AG04450 (cell line): ENCODE results near the gene CNKSR3. TPM values are rescaled to one million over a fixed set of nuclear protein-coding genes. Genes with fewer than 3 reads are reported as not detected.

Experiments
- CTCF ChIA-PET: fragments of 300-600, 350-600 bp; formaldehyde crosslinking; extraction: SDS; loops from one replicate; lab custom pipeline; 2022; ENCODE audit warnings: antibody characterized with exemption, inconsistent platforms; lab: Charles Lee
- POLR2A ChIA-PET: fragments of 350-600 bp; formaldehyde crosslinking; extraction: SDS; loops from one replicate; lab custom pipeline; 2021; ENCODE audit warnings: antibody characterized with exemption, inconsistent platforms; lab: Yijun Ruan, JAX
- DNase-seq: peaks from one replicate; pipeline ENCODE4 v3.0.0-alpha.2; 2011; ENCODE audit warnings: low read depth, low spot score
- H3K27ac ChIP-seq: one replicate; pipeline ENCODE4 v1.5.1; 2012; ENCODE audit warnings: low read depth, low read length, control low read depth
- H3K27me3 ChIP-seq: one replicate; pipeline ENCODE4 v1.6.0; 2012; ENCODE audit warnings: low read length; ENCODE audit not compliant: control insufficient read depth, insufficient read depth
- H3K4me3 ChIP-seq: 2 replicates; pipeline ENCODE4 v1.5.1; 2011; ENCODE audit warnings: mild to moderate bottlenecking, low read depth, low read length, control low read depth
- H3K9me3 ChIP-seq: 2 replicates; pipeline ENCODE4 v1.5.1; 2012; ENCODE audit warnings: low read length; ENCODE audit not compliant: control insufficient read depth, insufficient read depth
- polyA plus RNA-seq: library from polyadenylated mRNA; depleted of rRNA; stranded (reverse); fragments of >200 nt; gene quantifications from 2 replicates; pipeline ENCODE4 v1.2.3, GENCODE V29; 2011
- TF ChIP-seq, protein P1 (sequence below): IDR thresholded peaks from 2 replicates; pipeline ENCODE4 v1.5.1; 2011; ENCODE audit warnings: low read depth, low read length, control low read depth, inconsistent platforms

The CNKSR3 gene
- polyA plus RNA-seq, 1 experiment = 8.6 TPM

DNA sequence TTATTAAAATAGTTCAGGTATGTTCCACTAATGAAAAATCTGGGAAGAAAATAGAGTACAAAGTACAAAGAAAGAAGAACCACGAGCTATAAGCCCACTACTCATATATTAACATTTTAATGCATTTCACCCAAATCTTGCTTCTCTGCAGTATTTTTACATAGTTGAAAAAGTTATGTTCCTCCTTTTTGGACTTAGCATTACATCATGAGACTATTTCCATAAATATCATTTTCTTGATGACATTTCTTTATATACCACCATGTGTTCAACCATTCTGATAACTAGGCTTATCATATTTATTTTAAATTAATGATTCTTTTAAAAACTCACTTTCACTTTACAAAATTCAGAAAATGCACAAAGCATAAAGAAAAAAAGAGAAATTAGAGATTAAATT is 156.9 kb downstream of the CNKSR3 start:
- ChIA-PET POLR2A (no interaction called here), CTCF (interaction anchor here (1.6 kb wide), 1 partner anchor 17 kb away, joined by 3 read pairs; no protein-coding TSS in a partner anchor)

DNA sequence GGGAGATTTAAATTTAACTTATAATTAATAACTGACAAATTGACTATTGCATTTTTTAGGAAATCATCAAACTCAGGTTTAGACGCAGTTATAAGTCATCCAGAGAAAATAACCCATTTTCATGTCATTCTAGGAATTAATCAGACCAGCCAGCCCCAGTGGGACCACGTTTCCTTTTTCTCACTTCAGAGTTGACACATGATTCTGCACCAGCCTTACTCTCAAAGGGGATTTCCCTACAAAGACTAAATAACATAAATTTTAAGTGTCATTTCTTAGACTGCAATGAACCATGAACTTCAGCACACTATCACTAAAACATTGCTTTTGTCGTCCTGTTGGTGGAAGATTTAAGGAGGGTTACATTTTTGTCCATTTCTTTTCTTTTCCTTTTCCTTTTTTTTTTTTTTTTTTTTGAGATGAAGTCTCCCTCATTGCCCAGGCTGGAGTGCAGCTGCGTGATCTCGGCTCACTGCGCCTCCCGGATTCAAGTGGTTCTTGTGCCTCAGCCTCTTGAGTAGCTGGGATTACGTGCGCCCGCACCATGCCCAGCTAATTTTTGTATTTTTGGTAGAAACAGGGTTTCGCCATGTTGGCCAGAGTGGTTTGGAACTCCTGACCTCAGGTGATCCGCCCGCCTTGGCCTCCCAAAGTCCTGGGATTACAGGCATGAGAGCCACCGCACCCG is 157.4 kb downstream of the CNKSR3 start:
- CTCF ChIA-PET = interaction anchor here (1.1 kb wide), 1 partner anchor 11 kb away, joined by 3 read pairs; no protein-coding TSS in a partner anchor
- Histone ChIP-seq H3K27ac (no peak overlapping the region), H3K27me3 (no peaks in the 10 kb centered on the region), H3K4me3 (no peak overlapping the region), H3K9me3 (no peaks in the 10 kb centered on the region)
- DNase-seq = no peak
- TF ChIP-seq, protein P1, sequence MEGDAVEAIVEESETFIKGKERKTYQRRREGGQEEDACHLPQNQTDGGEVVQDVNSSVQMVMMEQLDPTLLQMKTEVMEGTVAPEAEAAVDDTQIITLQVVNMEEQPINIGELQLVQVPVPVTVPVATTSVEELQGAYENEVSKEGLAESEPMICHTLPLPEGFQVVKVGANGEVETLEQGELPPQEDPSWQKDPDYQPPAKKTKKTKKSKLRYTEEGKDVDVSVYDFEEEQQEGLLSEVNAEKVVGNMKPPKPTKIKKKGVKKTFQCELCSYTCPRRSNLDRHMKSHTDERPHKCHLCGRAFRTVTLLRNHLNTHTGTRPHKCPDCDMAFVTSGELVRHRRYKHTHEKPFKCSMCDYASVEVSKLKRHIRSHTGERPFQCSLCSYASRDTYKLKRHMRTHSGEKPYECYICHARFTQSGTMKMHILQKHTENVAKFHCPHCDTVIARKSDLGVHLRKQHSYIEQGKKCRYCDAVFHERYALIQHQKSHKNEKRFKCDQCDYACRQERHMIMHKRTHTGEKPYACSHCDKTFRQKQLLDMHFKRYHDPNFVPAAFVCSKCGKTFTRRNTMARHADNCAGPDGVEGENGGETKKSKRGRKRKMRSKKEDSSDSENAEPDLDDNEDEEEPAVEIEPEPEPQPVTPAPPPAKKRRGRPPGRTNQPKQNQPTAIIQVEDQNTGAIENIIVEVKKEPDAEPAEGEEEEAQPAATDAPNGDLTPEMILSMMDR = no peak
- POLR2A ChIA-PET = no interaction called here

More for the DNA sequence above, 156.9 kb downstream of the CNKSR3 start:
- no peak overlapping the region for H3K4me3 ChIP-seq
- H3K27me3 ChIP-seq = no peaks in the 10 kb centered on the region
- H3K9me3 ChIP-seq = no peaks in the 10 kb centered on the region
- H3K27ac ChIP-seq = no peak overlapping the region
- TF ChIP-seq, protein P1 = no peak
- no peak for DNase-seq

- no peak overlapping the region for H3K27ac ChIP-seq
- no peak for DNase-seq
- no peaks in the 10 kb centered on the region for H3K9me3 ChIP-seq
- TF ChIP-seq, protein P1 = no peak
- CTCF ChIA-PET = no interaction called here
- POLR2A ChIA-PET = no interaction called here
- H3K4me3 ChIP-seq = no peak overlapping the region
- H3K27me3 ChIP-seq = no peaks in the 10 kb centered on the region
Observed at GRCh38 chr6:154350293-154350692, 160.2 kb downstream of the CNKSR3 start.

DNA sequence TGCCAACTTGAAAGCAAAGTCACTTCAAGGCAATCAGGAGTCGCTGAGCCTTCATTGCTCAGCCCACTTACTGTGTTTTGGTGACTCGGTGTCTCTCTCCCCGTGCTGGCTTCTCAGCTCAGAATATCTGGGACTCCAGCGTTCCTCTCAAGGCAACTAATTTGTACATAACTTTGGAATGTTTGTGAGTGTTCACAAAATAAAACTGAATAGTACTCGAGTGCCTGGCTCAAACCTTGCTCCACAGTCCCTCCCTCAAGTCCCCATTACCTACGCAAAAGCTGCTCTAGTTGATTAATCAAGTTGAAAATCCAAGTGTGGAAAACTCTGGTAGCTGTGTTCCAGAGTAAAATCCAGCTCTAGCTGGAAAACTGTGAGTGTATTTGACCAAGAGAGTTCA is 162.5 kb downstream of the CNKSR3 start:
- POLR2A ChIA-PET = no interaction called here
- no peaks in the 10 kb centered on the region for H3K27me3 ChIP-seq
- CTCF ChIA-PET = no interaction called here
- H3K9me3 ChIP-seq = no peaks in the 10 kb centered on the region
- DNase-seq = no peak
- H3K27ac ChIP-seq = no peak overlapping the region
- TF ChIP-seq, protein P1 = no peak
- no peak overlapping the region for H3K4me3 ChIP-seq

DNA sequence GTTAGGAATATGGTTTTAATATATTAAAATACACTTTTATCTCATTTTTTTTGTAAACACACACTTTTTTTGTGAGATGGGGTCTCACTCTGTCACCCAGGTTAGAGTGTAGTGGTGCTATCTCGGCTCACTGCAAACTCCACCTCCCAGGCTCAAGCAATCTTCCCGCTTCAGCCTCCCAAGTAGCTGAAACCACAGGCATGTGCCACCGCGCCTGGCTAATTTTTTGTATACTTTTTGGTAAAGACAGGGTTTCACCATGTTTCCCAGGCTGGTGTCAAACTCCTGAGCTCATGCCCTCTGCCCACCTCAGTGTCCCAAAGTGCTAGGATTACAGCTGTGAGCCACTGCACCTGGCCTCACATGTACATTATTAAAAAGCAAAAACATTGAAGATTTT is 164.7 kb downstream of the CNKSR3 start:
- TF ChIP-seq, protein P1 = no peak
- Histone ChIP-seq H3K9me3 (no peaks in the 10 kb centered on the region), H3K4me3 (no peak overlapping the region), H3K27me3 (no peaks in the 10 kb centered on the region), H3K27ac (no peak overlapping the region)
- CTCF ChIA-PET = interaction anchor here (1.3 kb wide), 1 partner anchor 192 kb away, joined by 4 read pairs; no protein-coding TSS in a partner anchor
- POLR2A ChIA-PET = no interaction called here
- no peak for DNase-seq
